Fibroblast of skin of right quadriceps (primary cell): ENCODE results near the gene RMDN3.

Source experiments
- DNase-seq: peaks from one replicate; pipeline ENCODE4 v3.0.0-alpha.2; 2013

RMDN3 gene, protein sequence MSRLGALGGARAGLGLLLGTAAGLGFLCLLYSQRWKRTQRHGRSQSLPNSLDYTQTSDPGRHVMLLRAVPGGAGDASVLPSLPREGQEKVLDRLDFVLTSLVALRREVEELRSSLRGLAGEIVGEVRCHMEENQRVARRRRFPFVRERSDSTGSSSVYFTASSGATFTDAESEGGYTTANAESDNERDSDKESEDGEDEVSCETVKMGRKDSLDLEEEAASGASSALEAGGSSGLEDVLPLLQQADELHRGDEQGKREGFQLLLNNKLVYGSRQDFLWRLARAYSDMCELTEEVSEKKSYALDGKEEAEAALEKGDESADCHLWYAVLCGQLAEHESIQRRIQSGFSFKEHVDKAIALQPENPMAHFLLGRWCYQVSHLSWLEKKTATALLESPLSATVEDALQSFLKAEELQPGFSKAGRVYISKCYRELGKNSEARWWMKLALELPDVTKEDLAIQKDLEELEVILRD

DNA sequence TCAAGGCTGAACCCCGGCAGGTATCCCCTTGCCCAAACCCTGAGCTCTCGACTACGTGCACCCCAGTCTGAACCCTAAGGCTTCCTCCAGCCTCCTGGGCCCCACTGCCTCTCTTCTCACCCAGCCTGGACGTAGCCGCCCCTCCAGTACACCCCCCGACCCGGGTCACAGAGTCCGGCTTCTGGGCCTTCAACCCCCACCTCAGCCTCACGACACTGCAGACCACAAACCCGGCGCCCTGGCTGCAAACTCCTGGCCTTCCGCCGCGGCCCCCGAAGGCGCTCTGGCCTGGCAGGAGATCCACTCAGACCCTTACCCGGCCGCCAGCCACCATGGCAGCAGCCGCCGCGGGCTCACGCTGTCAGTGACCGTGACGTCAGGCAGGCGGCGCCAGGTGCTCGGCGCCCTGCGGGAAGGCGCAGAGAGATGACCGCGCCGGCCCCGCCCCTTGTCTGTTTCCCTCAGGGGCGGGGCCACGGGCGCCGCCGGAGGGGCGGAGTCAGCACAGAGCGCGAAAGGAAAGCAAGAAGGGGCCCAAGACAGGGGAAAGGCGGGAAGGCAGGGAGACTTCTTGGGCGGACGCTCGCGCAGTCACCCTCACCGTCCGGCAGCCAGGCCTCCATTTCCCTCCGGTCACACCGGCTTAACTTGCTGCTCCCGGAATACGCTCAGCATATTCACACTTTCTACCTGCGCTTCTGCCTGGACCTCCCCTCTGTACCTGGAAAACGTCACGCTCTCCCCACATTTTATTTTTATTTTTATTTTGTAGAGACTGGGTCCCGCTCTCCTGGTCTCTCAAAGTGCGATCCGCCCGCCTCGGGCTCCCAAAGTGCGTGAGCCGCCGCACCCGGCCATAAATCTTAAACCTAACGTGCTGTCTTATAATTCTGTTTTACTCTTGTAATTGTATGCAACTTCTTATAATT, at the start of gene RMDN3:
Gene RMDN3 (minus strand): TSS at position 372 of the 929 bp plus-strand sequence. CDS start 471 bp downstream, outside the sequence.
- DNase-seq = peak; percentile 93

DNA sequence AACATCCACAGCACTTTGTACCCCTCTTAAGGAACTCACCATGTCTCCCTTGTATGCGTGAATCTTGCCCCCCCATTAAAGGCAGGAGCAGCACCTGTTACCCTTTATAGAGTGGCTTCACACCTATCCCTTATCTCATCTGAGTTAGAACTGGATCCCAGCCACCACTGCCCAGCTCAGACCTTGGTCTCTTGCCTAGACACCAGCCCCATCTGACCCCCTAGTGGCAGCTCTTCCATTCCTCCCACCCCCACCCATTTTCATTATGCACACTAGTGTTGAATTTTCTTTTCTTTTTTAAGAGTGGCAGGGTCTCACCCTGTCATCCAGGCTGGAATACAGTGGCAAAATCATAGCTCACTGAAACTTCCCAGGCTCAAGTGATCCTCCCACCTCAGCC, 48.6 kb upstream of the RMDN3 start:
- no peak for DNase-seq

DNA sequence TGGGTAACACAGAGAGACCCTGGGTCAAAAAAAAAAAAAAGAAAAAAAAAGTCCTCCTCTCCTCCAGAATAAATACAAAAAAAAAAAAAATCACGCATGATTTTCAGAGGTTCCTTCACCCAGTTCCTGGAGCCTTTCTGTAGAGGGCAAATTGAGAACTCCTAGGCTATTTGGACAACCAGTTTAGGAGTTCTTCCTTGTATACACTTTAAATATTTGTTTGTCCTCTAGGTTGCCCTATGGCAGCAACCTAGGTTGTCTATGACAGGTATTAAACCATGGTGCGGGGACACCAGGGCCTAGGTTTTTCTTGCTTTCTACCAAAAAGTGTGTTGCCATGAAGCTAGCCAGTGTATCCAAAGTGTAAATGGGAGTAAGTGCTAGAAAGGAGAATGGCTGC, 48.0 kb upstream of the RMDN3 start:
- DNase-seq = no peak

DNA sequence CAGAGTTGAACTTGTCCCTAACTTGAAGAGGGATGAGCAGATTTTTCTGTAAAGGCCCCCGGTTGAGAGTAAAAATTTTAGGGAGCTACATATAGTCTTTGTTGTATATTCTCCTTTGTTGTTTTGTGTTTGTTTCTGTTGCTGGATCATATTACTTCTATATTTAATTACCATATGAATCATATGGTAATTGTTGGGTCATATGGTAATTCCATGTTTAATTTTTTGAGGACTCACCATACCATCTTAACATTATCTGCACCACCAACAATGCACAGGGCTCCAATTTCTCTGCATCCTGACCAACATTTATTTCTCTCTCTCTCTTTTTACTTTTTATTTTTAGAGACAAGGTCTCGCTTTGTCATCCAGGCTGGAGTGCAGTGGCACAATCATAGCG, 44.5 kb upstream of the RMDN3 start:
- DNase-seq = no peak

DNA sequence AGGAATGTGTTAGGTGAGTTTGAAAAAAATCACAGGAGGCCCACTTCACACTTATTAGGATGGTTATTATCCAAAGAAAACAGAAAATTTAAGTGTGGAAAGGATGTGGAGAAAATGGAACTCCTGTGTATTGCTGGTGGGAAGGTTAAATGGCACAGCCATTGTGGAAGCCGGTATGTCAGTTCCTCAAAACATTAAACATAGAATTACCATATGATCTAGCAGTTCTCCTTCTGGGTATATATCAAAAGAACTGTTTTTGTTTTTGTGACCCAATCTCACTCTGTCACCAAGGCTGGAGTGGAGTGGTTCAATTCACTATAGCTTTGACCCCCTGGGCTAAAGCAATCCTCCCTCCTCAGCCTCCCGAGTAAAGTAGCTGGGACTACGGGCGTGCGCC, 41.5 kb upstream of the RMDN3 start:
- no peak for DNase-seq

DNA sequence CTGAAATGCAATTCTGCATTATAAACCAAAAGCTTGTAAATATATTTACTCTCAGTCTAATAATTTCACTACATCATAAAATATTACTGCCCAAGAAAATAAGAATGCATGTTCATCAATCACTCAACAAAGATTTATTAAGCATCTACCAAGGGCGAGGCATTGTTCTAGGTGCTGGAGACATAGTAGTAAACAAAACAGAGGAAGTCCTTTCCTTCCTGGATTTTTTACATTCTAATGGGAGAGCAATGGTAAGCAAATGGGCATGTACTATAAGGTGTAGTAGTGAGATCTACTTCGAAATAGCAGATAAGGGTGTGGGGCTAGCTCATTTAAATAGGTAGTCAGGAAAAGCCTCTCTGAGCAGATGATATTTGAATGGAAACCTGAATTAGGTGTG, 41.0 kb upstream of the RMDN3 start:
- DNase-seq = no peak

DNA sequence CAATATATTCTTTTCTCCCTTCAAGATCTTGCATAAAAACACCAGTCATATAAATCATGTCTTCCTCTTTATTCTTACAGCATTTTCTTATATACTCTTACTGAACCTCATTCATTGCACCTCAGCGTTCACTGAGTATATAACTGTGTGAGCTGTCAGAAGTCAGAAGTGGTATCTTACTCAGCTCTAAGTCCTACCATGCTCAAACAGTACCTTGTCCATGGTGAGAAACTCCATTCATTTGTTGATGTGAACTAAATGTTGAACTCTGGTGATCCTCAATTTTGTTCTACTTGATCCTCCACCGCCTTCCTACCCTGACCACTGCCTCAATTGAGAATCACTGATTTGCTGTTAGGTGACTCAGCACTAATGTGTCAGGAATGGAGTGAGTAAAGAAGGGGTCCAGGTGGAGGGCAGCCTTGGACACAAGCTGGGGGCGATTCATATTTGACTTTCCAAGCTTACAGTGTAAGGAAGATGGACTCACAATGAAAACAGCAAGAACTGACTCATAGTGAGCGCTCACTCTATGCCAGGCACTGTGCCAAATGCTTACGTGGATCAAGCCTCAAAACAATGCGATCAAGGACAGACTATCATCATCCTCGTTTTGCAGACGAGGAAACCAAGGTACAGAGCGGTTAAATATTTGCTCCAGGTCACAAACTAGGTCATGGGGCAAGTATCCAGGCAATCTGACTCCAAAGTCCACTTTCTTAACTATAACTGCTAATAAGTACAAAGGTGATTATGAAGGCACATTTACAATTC, 38.3 kb upstream of the RMDN3 start:
- DNase-seq = peak; percentile 92

DNA sequence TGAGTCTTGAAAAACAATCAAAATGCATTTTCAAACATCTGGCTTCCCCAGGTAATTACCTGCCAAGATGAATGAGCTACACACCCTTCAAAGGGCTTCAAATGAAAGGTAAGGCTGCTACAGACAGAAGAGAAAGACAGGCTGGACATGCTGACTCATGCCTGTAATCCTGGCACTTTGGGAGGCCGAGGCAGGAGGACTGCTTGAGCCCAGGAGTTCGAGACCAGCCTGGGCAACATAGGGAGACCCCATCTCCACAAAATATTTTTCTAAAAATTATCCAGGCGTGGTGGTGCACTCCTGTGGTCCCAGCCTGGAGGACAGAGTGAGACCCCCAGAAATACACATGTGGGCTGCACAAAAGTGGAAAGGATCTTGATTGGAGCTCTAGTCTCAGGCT, 37.3 kb upstream of the RMDN3 start:
- no peak for DNase-seq

DNA sequence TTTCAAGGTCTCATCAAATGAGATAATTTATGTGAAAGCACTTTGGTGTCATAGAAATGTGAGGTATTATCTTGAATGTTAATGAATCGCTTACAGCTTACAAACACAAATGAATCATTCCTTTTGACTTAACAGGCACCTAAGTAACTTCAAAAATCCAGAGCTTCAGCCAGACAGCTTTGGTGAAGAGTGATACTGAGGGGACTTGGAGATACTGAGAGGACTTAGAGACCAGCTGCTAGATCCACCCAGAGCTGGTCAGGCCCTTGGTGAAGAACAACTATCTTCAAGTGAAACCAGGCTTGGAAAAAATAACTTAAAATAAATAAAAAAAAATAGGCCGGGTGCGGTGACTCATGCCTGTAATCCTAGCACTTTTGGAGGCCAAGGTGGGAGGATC, 35.7 kb upstream of the RMDN3 start:
- no peak for DNase-seq

DNA sequence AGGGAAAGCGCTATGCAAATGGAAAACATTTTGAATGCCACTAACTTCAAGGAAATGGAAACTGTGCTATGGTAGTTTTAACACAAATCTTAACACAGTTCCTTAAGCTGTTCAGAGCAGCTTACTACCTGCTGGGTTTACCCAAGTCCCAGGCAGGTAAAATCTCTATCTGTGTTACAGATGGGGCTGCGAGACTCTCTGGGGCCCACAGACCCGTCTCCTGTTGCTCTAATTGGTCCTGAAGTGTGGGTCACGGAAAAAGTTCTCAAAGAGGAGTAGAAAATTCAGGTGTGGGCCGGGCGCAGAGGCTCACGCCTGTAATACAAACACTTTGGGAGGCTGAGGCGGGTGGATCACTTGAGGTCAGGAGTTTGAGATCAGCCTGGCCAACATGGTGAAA, 34.9 kb upstream of the RMDN3 start:
- no peak for DNase-seq

DNA sequence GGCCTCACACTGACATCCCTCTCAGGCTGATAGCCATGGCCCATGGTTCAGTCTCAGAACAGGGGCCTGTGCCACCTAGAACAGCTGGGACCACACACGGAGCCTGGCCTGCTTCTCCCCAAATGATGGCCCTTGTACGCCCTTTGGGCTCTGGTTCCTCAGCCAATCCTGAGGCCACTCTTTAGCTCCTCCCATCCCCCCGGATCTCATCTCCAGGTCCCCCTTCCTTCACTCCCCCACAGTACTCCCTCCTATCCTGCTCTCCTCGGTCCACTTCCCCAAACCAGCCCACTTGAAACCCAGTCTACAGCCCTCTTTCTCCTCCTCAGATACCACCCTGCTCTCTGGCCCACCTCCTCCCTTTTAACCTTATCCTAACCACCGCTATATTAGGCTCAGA, 34.1 kb upstream of the RMDN3 start:
- DNase-seq = no peak

DNA sequence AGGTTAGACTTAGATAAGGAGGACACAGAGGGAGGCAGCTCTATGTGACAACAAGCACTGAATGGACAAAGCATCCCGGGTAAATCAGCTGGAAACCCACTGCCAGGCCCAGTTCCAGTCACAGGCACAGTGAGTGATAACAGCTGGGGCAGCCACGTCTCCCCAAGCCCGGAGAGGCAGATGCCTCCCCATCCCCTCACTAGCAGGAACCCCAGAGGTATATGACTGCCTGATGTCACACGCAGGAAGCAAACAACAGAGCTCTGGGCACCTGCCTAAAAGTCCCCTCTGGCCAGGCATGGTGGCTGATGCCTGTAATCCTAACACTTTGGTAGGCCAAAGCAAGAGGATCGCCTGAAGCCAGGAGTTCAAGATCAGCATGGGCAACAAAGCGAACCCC, 32.9 kb upstream of the RMDN3 start:
- no peak for DNase-seq

DNA sequence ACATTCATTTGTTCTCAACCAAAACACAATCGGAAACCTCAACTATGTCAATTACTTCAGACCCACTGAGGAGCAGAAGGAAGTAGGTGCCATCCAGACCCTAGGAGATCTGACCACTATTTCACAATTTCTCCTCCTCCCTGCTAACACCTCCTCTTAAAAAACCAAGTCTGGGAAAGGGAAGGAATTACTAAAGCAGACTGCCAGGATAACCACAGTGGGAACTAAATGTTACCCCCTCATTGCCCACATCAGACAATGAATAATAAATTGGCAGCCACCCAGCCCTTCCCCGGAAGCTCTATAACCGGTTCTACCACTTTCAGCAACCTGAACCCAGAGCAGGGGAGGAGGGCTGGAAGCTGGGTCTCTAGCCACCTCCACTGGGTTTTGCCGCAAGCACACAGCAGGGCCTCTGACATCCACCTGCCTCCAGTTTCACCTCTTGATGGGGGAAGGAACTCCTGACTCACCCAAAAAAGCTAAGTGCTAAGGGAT, 32.3 kb upstream of the RMDN3 start:
- peak; percentile 68 for DNase-seq

DNA sequence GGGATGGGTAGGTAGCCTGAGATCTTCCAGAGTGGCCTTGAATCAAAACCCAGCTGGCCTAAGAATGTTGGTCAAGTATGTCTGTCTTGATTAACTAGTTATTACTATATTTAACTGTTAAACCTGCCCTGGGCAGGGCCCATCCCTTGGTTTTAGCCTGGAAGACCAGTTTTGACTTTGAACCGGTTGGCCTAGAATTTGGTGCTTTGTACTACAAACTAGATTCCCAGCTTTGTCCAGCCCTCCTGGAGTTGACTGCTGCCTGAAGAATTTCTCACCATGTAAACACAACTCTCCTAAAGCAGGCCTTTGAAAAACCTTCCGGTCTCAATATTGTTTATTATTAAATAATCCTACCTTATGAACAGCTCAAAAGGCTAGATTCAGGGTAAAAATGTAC, 30.8 kb upstream of the RMDN3 start:
- no peak for DNase-seq

DNA sequence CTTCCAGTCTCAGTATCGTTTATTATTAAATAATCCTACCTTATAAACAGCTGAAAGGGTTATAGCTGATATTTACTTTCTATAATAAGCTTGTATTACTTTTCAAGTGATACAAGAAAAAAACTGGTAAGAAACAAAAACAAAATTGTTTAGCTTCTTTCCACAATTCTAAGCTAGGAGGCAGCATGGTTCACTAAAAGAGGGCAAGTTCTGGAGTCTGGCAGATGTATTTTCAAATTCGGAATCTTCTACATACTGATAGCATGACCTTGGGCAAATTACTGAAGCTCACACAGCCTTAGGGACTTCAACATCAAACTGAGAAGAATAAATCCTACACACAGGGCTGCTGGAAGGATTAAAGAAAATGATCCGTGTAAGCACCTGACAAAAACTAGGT, 30.1 kb upstream of the RMDN3 start:
- no peak for DNase-seq

DNA sequence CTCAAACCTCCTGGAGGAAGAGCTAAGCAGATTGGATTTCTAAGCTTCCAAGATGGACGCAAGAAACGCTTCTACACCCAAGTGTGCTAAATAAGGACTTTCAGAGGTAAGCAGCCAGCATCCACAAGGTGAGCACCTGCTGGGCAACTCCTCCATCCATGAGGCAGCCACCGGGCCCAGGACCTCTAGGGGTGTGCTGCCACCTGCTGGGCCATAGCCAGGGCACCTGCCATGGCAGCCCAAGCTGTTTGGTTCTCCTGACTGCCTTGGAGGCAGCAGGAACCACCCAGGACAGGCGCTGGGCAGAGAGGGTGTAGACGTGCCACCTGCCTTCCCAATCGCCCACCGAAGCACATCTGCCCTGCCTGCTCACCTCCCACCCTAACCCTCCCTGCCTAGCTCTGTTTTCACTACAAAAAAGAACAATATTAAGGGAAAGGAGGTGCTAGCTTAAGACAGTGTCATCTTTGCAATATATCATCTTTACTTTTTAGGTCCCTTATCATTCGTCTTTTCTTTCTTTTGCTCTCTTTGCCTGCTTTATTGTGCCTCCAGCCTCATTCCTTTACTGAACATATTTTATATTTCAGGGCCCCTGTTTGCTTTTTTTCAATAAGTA, 27.7 kb upstream of the RMDN3 start:
- no peak for DNase-seq

DNA sequence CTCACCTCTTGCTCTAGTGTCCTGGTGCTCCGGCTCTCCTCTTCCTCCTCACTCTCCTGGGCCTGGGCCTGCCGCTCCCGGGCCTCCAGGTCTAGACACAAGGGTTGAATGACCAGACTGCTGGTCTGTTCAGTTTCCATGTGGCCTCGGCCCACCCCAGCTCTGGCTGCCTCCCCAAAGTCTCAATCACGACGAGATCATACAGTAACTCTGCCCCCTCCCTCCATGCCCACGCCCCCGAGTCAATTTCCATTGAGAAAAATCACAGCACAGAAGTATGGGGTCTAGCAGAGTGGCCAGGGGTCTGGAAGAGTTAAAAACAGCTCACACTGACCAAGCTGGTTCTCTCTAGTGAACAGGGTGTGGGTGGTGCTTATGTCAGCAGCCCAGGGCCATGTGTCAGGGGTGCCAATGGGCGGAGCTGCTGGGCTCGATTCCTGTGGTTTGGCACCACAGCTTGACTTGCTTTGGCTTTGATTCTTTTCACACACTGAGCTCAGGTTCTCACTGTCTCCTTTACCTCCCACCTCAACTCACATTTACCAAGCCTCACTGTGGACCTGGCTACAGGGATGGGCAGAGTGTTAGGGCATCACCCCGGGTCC, 21.6 kb upstream of the RMDN3 start:
- no peak for DNase-seq

DNA sequence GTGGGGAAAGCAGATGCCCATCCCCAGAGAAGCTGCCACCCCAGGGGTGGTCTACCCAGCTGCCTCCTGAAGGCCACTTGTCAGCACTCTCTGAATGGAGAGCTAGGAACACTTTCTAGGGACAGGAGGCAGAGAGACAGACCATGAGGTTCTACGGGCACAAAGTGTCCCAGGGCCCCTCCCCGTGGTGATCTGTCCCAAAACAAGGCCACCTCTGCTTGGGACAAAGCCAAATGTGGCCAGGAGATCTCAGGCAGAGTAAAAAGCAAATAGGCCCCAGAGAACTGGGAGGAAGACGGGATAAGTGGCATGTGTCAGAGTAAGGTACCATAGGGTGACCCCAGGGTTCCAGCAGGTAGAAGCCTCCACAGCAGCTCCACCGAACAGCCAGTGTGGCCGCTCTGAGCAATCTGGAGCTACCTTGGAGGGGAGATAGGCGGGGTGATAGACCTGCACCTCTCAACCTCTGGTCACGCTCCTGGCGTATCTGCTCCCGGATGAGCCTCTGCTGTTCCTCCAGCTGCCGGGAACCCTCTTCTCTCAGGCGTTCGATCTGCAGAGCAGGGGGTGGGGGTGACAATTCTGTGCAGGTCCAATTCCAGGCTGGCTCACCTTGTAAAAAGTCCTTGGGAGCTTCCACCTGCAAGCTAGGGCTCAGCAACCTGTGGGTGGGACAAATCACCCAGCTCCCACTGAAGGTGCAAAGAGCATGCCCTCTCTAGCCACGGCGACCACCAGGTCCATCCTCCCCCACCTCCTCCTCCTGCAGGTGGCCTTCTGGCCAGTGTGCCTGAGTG, 20.9 kb upstream of the RMDN3 start:
- no peak for DNase-seq

DNA sequence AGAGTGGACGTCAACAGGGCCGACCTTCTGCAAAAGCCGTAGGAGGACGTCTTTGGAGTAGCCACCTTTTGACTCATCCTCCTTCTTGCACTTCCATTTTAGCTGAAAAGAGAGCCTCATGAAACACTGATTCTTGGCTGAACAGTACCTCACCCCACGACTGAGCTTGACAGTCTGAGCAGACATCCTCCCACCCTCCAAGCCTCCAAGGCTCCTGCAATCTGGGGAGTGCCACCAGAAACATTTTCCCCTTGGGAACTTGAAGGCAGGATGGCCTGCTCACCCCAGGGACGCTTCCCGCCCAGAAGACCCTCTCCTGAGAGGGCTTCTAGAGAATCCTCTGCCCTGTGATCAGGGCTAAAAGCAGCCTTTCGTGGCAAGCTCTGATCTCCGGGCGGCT, 20.0 kb upstream of the RMDN3 start:
- no peak for DNase-seq

DNA sequence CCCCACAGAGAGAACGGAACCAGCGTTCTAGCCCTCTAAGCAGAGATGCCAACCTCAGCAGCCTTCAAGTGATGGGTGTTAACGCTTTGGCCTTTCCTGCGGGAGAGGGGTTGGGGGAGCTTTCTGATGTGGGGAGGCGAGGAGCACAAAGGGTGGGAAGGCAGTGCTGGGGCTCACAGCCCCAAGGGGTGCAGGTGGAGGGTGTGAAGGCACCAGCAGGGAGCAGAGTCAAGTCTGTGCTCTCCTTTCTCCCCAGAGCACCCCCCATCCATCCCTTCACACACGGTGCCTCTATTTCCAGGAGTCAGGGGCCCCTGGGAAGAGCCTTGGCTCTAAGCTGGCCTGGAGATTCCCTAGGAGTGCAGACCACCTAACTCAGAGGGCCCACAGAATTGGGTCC, 18.8 kb upstream of the RMDN3 start:
- DNase-seq = no peak

DNA sequence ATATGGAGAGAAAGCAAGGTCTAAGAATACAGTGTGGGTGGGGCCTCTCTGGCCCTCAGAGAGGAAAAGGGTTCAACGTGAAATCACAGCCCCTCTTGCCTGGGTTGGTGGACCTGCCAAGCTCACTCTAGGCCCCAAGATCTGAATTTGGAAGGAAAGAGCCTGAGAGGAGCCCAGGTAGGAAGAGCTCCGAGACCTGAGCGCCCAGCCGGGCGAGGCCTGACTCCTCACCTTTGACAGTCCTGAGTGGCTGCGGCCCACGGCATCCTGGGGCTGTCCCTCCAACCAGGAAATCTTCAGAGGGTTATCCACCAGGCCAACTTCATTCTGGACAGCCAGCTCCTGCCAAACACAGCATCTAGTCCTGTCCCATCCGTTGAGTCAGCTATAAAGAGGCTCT, 18.4 kb upstream of the RMDN3 start:
- no peak for DNase-seq
